CD4-positive, CD25-positive, alpha-beta regulatory T cell (primary cell): ENCODE data around the gene CMTM1. TPM values are rescaled to one million over a fixed set of nuclear protein-coding genes. Genes with fewer than 3 reads are reported as not detected.

Experiments used
- ATAC-seq, 2 donors: fragments of 150-1000 bp; cut with Tn5 transposase; one replicate each; pipeline ENCODE4 v1.10.0; 2021; ENCODE audit warnings: low read depth in 2 of 2, moderate number of reproducible peaks in 2 of 2, moderate library complexity in 1 of 2
- DNase-seq, 3 donors: peaks; one replicate each; pipeline versions ENCODE4 v3.0.0 to v3.0.0-alpha.2; 2012 to 2022; ENCODE audit warnings: mixed read lengths in 1 of 3
- H3K27ac ChIP-seq: one replicate; pipeline ENCODE4 v1.7.0; 2013; ENCODE audit warnings: mild to moderate bottlenecking, low read length; ENCODE audit not compliant: insufficient read depth, poor library complexity, severe bottlenecking
- H3K27me3 ChIP-seq: one replicate; pipeline ENCODE4 v1.7.0; 2013; ENCODE audit warnings: low read length; ENCODE audit not compliant: control insufficient read depth, insufficient read depth
- H3K36me3 ChIP-seq: one replicate; pipeline ENCODE4 v1.7.0; 2013; ENCODE audit warnings: mild to moderate bottlenecking, low read length, moderate library complexity; ENCODE audit not compliant: control insufficient read depth, insufficient read depth
- H3K4me1 ChIP-seq: 2 replicates; pipeline ENCODE4 v1.7.0; 2013; ENCODE audit warnings: mild to moderate bottlenecking, low read length; ENCODE audit not compliant: insufficient read depth, control insufficient read depth, poor library complexity, severe bottlenecking
- H3K4me3 ChIP-seq: one replicate; pipeline ENCODE4 v1.7.0; 2013; ENCODE audit warnings: low read depth, mild to moderate bottlenecking, low read length, moderate library complexity
- H3K9me3 ChIP-seq, 2 experiments: 1 replicate in 1 of 2; 2 replicates in 1 of 2; pipeline ENCODE4 v1.7.0; 2013; ENCODE audit warnings: low read length in 2 of 2, mild to moderate bottlenecking in 1 of 2, moderate library complexity in 1 of 2; ENCODE audit not compliant: control insufficient read depth in 2 of 2
- H3K27ac Mint-ChIP-seq, 3 donors: one replicate each; pipeline ENCODE4 v1.8.0; 2020 to 2022; ENCODE audit warnings: mild to moderate bottlenecking in 3 of 3, mixed read lengths in 3 of 3, moderate library complexity in 2 of 3
- H3K27me3 Mint-ChIP-seq: one replicate; pipeline ENCODE4 v1.8.0; 2022; ENCODE audit warnings: mild to moderate bottlenecking, mixed read lengths
- H3K36me3 Mint-ChIP-seq: one replicate; pipeline ENCODE4 v1.8.0; 2020; ENCODE audit warnings: mixed read lengths
- H3K4me1 Mint-ChIP-seq, 4 donors: one replicate each; pipeline ENCODE4 v1.8.0; 2020 to 2022; ENCODE audit warnings: mixed read lengths in 4 of 4, mild to moderate bottlenecking in 1 of 4
- H3K4me3 Mint-ChIP-seq, 4 donors: one replicate each; pipeline ENCODE4 v1.8.0; 2020 to 2022; ENCODE audit warnings: mild to moderate bottlenecking in 4 of 4, mixed read lengths in 4 of 4, moderate library complexity in 3 of 4
- H3K9me3 Mint-ChIP-seq, 7 donors: one replicate each; pipeline ENCODE4 v1.8.0; 2020 to 2022; ENCODE audit warnings: mixed read lengths in 7 of 7, mild to moderate bottlenecking in 3 of 7, moderate library complexity in 2 of 7
- polyA plus RNA-seq, 4 donors: library from polyadenylated mRNA; unstranded; fragments of 300-500 nt; fragmentation: Illumina TruSeq; gene quantifications; one replicate each; pipeline ENCODE4 v1.2.3, GENCODE V29; 2021
- total RNA-seq: library from RNA; stranded (reverse); gene quantifications from one replicate; pipeline ENCODE4 v1.2.3, GENCODE V29; 2022

The CMTM1 gene, protein sequence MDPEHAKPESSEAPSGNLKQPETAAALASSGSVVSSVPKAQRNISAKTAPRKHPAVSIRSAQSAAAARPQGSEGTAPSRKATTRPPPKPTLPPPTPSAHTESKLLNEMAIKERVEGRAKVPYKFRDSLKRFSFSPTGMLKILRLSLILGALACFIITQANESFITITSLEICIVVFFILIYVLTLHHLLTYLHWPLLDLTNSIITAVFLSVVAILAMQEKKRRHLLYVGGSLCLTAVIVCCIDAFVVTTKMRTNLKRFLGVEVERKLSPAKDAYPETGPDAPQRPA
- total RNA-seq (3.2 TPM), polyA plus RNA-seq (1 to 10 TPM in 2 of 4 donors, under 1 TPM in 2; 0.26 to 1.7 (median 0.96) TPM)

DNA sequence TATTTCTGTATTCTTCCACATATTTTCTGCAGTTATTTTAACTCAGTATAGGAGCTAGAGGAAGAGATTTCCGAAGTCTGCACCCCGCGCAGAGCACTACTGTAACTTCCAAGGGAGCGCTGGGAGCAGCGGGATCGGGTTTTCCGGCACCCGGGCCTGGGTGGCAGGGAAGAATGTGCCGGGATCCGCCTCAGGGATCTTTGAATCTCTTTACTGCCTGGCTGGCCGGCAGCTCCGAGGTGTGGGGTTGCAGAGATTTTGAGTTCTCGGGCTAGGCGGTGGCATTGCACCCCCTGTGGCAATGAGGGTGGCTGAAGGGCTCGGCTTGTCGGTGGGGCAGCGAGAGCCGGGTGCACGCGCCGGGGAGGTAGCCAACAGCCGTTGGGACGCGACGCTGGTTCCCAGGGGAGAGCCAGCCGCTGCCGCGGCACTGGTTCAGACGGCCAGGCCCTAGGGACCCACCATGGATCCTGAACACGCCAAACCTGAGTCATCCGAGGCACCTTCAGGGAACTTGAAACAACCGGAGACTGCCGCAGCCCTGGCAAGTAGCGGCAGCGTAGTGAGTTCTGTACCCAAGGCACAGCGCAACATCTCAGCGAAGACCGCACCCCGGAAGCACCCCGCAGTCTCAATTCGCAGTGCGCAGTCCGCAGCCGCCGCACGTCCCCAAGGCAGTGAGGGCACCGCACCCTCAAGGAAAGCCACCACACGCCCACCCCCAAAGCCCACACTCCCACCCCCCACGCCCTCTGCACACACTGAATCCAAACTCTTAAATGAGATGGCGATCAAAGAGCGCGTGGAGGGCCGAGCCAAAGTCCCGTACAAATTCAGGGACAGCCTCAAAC is at the start of gene CMTM1:
Gene CMTM1, plus strand, starts transcription at position 389 of the 851 bp plus-strand sequence. Its CDS starts 75 bp downstream, at position 464.
- Histone ChIP-seq H3K27me3 (no peaks in the 10 kb centered on the region), H3K27ac (no peak within 1 kb of the TSS), H3K4me1 (peaks cover 25% of the 10 kb centered on the region), H3K4me3 (no peak within 1 kb of the TSS), H3K9me3 (no peaks in the 10 kb centered on the region), H3K36me3 (peaks cover 43% of the 10 kb centered on the region)
- peaks cover 24% of the 10 kb centered on the region for H3K36me3 Mint-ChIP-seq
- H3K9me3 Mint-ChIP-seq: peaks cover 0 to 2% (median 0%) of the 10 kb centered on the region in 7 donors
- no peak within 1 kb of the TSS for H3K27ac Mint-ChIP-seq
- no peak for ATAC-seq
- no peaks in the 10 kb centered on the region for H3K27me3 Mint-ChIP-seq
- H3K4me1 Mint-ChIP-seq: peaks cover 37 to 44% (median 41%) of the 10 kb centered on the region in 4 donors
- H3K4me3 Mint-ChIP-seq: no peak within 1 kb of the TSS
- DNase-seq: no peak

DNA sequence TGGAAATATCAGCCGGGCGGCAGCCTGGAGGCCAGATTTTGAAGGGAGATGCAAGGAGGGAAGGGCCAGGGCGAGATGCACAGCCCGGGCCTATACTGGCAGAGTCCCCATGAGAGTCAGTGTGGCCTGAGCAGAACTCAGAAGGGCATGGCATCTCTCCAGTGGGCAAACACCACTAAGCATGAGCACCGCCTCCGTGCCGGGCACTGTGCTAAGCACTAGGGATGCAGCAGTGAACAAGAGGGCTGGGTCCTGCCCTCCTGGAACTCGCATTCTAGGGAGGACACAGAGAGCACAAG is 49.8 kb upstream of the CMTM1 start:
- no peaks in the 10 kb centered on the region for H3K36me3 ChIP-seq
- DNase-seq (no peak), ATAC-seq (no peak)
- Mint-ChIP-seq H3K27me3 (no peaks in the 10 kb centered on the region), H3K9me3 (no peaks in the 10 kb centered on the region), H3K36me3 (no peaks in the 10 kb centered on the region), H3K27ac (peak overlapping the region; percentile 95 to 97 (median 97)), H3K4me3 (peak overlapping the region; percentile 1 to 79 (median 60)), H3K4me1 (peaks cover 0 to 79% (median 47%) of the 10 kb centered on the region in 4 donors)
- H3K27me3 ChIP-seq: no peaks in the 10 kb centered on the region
- peaks cover 55% of the 10 kb centered on the region for H3K4me1 ChIP-seq
- peak overlapping the region; percentile 89 for H3K27ac ChIP-seq
- H3K4me3 ChIP-seq: peak overlapping the region; percentile 42
- H3K9me3 ChIP-seq: no peaks in the 10 kb centered on the region

DNA sequence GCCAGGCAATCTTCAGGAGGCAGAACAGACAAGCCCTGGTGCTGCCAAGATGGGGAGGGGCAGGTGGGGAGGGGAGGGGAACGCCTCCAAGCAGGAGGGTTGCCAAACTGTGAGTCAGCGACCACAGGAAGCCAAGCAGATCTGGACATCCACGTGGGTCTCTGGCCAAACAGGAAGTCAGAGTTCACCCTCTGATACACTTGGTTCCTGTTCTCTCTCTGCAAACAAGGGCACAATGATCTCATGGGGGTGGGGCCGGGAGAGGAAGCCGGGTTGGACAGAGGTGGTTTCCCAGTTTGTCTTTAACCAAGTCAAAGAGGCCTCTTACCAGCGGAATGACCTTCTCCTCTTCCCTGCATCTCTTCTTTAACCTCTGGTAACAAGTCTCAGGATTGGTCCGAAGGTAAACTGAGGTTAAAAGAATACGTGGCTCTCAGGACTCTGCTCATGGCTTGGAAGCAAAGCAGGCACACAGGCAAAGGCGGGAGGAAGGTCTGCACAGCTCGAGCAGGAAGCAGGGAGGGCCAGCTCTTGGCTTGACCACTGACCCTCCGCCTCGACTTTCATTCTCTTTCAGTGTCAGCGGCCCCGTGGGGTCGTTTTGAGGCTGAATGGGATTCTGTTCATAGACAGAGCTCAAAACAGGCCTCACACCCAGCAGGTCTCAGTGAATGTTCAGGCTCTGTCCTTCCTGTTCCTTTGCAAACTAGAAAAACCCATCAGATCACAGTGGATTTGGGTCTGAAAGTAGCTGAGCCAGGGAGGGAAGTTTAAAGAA is 49.2 kb upstream of the CMTM1 start:
- H3K27ac ChIP-seq: peak overlapping the region; percentile 89
- Mint-ChIP-seq H3K27me3 (no peaks in the 10 kb centered on the region), H3K4me1 (peaks cover 0 to 79% (median 49%) of the 10 kb centered on the region in 4 donors), H3K36me3 (no peaks in the 10 kb centered on the region), H3K27ac (peak overlapping the region; percentile 95 to 97 (median 97)), H3K9me3 (no peaks in the 10 kb centered on the region), H3K4me3 (peak overlapping the region; percentile 51 to 79 (median 68))
- no peaks in the 10 kb centered on the region for H3K27me3 ChIP-seq
- H3K36me3 ChIP-seq: no peaks in the 10 kb centered on the region
- H3K9me3 ChIP-seq: no peaks in the 10 kb centered on the region
- peak; percentile 39 to 92 (median 53) for DNase-seq
- peaks cover 61% of the 10 kb centered on the region for H3K4me1 ChIP-seq
- peak overlapping the region; percentile 42 for H3K4me3 ChIP-seq
- ATAC-seq: peak; percentile 79 to 81

DNA sequence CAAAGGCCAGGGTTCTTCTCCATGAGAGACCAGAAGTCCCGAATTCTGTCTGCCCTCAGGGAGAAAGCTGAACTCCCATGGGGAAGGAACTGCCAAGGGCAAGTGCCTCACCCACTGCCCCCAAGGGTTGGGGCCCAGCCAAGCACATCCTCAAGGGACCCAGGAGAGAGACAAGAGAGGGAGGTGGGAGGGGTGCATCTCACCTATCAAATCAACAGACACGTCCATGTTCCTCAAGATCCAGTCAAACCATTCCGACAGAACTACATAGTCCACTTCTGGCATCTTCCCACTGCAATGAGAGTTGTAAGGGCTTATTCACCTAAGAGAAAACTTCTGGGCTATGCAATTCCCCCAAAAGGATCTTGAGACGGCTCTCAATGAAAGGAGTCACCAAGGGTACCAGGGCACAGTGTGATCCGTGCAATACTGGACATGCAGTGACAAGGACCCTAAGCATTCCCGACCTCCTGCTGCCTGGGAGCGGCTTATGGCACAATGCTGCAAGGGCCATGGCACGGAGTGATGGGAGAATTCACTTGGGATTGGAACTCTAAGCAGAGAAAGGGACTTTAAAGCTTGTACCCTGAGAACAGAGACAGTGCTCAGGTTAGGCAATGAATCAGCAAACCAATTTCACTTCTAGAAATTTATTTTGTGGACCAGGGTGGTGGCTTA is 48.5 kb upstream of the CMTM1 start:
- peak overlapping the region; percentile 95 to 97 (median 97) for H3K27ac Mint-ChIP-seq
- Histone ChIP-seq H3K27me3 (no peaks in the 10 kb centered on the region), H3K27ac (peak overlapping the region; percentile 89), H3K9me3 (no peaks in the 10 kb centered on the region), H3K4me1 (peaks cover 68% of the 10 kb centered on the region), H3K36me3 (no peaks in the 10 kb centered on the region), H3K4me3 (no peak overlapping the region)
- H3K9me3 Mint-ChIP-seq: no peaks in the 10 kb centered on the region
- peaks cover 0 to 82% (median 54%) of the 10 kb centered on the region in 4 donors for H3K4me1 Mint-ChIP-seq
- H3K4me3 Mint-ChIP-seq: peak overlapping the region in 3 of 4 donors; percentile 51 to 80 (median 70)
- no peaks in the 10 kb centered on the region for H3K27me3 Mint-ChIP-seq
- ATAC-seq: no peak
- H3K36me3 Mint-ChIP-seq: no peaks in the 10 kb centered on the region
- DNase-seq: no peak

DNA sequence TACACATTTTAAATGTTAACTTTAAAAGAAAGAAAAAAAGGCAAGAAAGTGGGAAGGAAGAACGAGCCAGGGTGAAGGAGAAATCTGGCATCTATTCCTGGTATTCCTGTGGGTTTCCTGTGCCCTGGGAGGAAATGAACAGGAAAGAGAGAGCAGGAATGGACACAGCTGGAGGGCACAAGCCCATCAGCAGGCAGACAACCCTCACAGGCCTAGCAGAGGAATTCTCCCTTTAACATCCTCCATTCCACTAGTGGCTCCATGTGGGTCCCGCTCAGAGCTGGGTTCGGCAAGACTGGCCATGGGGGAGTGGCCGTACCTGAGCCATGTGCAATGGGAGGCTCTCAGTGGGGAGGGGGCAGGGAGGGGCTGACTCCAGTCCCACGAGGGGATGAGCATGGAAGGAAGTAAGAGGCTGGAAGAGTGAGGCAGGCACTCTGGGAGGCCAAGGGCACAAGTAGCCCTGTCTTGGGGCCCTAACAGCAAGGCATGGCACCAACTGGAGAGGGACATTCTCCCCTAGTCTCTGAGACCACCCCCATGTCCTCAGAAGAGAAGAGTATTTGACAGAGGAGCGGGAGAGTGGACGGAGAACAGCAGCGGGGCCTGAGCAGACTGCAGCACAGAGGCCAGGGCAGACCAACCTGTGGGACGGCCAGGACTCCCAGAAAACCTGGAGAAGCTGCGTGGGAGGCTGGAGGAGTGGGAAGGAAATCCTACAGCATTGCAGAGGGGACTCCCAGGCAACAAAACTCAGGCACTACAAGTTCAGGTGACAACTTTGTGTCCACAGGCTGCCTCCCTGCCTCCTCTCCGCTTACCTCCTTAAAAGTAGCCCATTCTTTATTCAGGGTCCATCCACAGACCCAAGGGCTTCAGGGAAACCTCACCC is 46.5 kb upstream of the CMTM1 start:
- no peaks in the 10 kb centered on the region for H3K27me3 Mint-ChIP-seq
- H3K4me1 Mint-ChIP-seq: peaks cover 5 to 98% (median 69%) of the 10 kb centered on the region in 4 donors
- H3K27ac Mint-ChIP-seq: peak overlapping the region; percentile 78 to 93 (median 91)
- peak overlapping the region; percentile 27 to 88 (median 66) for H3K4me3 Mint-ChIP-seq
- H3K9me3 Mint-ChIP-seq: no peaks in the 10 kb centered on the region
- no peak for DNase-seq
- H3K27ac ChIP-seq: peak overlapping the region; percentile 17
- H3K36me3 ChIP-seq: no peaks in the 10 kb centered on the region
- peaks cover 88% of the 10 kb centered on the region for H3K4me1 ChIP-seq
- no peak overlapping the region for H3K4me3 ChIP-seq
- no peak for ATAC-seq
- no peaks in the 10 kb centered on the region for H3K9me3 ChIP-seq
- H3K27me3 ChIP-seq: no peaks in the 10 kb centered on the region
- H3K36me3 Mint-ChIP-seq: no peaks in the 10 kb centered on the region

DNA sequence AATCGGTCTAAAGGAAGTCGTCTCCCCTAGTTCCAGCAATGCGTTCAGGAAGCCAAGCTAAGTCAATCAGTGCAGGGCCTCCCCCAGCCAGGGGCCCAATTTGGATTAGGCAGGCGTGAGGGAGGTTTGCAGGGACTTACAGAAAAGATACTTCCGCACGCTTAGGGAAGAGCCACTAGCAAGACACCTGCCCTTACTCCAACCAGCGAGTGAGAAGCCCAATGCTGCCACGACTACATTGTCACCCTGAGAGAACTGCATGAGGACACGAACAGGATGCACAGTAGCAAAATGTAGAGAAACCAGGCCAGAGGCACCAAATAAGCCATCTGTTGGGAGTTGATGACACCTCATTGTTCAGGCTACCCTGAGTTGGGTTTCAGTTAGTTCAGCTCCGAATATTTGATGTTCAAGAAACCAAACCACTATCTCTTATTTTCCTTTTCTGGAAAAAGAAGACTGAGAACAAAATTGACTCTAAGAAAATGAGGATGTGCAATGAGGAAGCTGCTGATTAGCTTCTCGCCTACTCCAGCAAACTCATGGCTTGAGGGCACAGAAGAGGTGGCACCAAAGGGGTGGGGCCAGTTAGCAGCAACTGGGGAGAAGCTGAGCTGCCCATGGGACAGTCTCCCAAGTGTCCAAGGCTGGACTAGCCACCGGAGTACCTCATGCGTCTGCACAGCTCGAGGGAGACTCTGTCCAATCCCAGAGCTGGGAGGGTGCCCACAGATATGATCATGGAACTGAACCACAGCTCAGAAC is 45.7 kb upstream of the CMTM1 start:
- peak in 1 of 3 donors; percentile 30 for DNase-seq
- Mint-ChIP-seq H3K4me1 (peaks cover 5 to 98% (median 71%) of the 10 kb centered on the region in 4 donors), H3K9me3 (no peaks in the 10 kb centered on the region), H3K36me3 (no peaks in the 10 kb centered on the region), H3K27ac (peak overlapping the region; percentile 88 to 93 (median 91)), H3K4me3 (peak overlapping the region; percentile 62 to 88 (median 74)), H3K27me3 (no peaks in the 10 kb centered on the region)
- Histone ChIP-seq H3K4me3 (no peak overlapping the region), H3K27me3 (no peaks in the 10 kb centered on the region), H3K4me1 (peaks cover 89% of the 10 kb centered on the region), H3K9me3 (no peaks in the 10 kb centered on the region), H3K36me3 (no peaks in the 10 kb centered on the region), H3K27ac (peak overlapping the region; percentile 44)
- ATAC-seq: no peak
